GM19099 (cell line): ENCODE data around the gene HOXB13.

Experiments
- POLR2A ChIP-seq: IDR thresholded peaks from 3 replicates; pipeline ENCODE4 v1.6.1; 2011; ENCODE audit warnings: low read depth; ENCODE audit not compliant: insufficient read length; ENCODE audit errors: extremely low read depth

The HOXB13 gene

DNA sequence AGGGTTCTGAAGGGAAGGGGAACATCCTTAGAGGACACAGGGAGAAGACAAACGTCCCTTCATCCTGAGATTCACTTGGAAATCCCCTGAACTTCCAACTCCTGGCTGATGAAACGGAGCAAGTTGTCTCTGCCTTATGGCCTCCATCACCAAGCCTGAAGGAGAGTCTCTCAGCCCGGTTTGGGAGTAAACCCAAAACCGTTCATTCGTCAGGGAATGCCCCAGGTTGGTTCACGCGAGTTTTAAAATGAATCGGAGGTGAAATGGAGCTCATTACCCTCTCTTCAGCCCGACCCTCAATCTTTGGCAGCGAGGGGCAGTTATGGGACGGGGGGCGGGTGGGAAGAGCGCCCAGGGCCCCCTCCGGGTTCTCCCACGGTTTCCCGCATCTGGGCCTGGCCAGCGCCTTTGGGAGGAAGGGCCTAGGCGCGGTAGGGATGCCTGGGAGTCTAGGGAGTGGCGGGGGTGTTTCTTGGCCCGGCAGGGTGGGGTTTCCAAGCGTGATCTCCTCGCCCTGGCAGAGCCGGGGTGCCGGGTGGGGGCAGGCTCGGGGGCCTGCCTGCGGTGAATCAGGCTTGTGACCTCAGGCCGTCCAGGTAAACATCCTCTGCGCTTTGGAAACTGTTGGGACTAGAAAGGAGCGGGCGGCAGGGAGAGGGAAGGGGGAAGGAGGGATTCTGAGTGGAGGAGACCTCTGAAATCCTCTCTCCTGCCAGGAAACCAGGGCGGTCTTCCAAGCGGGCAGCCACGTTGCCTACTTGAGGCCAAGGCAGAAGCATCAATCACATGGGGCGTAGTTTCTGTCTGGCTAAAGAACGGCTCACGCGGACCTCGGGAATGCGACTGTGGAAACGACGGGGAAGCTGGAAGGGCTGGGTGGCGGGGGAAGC, 24.1 kb upstream of the HOXB13 start:
- no peak for TF ChIP-seq POLR2A

DNA sequence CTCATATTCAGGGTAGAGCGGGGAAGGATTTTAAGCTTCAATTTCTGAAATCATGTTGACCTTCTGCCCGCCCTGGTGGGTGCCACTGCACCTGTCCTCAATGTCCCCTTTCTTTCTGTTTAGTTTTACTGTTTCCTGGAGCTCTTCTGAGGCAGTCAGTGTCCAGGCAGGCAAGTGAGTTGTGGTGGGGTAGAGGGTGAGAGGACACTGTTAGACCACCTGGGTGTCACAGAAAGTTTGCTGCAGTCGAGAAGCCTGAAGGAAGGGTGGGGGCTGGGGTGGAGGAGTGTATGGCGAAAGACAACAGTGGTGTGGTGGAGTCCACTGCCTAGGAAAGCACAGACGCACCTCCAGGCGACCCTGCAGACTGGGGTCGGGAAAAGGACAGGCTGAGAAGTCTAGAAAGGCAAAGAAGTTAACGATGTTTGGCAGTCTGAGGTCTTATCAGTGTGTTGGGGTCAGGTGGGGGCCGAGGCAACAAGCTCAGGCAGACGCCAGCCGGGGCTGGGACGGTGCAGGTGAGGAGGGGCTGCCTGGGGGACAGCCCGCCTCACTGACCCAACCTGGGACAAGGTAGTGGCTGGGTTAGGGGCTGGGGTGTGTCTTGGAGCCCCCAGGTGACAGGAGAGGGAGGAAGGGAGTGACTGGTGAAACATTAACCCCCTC, 23.3 kb upstream of the HOXB13 start:
- TF ChIP-seq POLR2A: no peak

DNA sequence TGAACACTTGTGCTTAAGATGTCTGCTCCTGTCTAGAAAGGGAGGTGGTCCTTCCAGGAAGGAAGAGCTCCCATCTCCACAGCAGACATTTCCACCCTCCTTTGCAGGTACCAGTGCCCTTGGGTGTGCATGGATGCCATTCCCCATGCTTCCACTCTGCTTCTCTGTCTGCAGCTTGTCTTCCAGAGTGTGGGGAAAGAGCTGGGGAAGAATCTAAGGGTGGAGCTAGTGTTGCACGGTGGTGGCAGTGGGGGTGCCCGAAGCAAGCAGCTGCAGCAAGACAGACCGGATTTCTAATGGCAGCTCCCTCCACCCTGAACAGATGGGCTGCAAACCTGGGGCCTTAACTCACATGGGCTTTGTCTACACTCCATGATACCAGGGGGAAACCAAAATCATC, 22.6 kb upstream of the HOXB13 start:
- TF ChIP-seq POLR2A: no peak

DNA sequence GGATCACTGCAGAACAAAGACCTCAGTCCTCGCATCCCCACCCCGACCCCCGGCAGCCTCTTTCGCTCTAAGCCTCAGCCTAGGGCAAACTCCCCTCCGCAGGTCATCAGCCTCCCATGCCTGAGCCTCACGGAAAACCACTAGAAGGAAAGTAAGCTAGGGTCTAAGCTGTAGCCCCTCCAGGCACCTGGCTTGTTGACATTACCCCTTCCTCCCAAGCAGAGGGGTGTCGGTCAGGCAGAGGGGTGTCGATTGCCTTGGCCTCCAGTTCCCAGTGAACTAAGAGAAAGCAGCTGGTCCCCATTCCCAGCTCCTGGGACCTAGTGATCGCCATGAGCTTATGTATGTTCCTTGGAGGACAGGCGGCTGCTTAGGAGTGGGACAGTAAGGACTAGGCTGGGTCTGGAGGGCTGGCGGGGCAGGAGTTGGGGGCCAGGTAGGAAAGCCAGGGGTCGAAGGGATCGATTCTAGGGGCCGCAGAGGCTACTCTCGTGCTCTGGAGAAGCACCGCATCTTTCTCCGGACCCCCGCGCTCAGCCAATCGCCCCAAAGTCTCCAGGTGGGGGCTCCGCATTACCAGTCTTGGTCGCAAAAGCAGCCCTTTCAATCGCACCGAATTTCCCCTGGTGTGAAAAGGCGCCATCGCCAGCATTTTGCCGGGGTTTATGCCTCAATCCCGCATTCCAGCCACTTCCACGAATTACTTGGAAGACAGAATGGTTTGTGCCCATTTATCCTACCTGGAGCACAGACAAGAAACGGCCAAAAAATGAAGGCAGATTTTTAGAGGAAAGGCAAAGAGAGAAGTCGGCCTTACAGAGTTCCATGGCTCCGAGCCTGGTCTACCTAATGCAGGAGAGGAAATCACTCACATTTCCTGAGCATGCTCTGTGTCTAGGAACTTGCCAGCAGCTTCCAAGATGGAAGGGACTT, 21.3 kb upstream of the HOXB13 start:
- no peak for TF ChIP-seq POLR2A

DNA sequence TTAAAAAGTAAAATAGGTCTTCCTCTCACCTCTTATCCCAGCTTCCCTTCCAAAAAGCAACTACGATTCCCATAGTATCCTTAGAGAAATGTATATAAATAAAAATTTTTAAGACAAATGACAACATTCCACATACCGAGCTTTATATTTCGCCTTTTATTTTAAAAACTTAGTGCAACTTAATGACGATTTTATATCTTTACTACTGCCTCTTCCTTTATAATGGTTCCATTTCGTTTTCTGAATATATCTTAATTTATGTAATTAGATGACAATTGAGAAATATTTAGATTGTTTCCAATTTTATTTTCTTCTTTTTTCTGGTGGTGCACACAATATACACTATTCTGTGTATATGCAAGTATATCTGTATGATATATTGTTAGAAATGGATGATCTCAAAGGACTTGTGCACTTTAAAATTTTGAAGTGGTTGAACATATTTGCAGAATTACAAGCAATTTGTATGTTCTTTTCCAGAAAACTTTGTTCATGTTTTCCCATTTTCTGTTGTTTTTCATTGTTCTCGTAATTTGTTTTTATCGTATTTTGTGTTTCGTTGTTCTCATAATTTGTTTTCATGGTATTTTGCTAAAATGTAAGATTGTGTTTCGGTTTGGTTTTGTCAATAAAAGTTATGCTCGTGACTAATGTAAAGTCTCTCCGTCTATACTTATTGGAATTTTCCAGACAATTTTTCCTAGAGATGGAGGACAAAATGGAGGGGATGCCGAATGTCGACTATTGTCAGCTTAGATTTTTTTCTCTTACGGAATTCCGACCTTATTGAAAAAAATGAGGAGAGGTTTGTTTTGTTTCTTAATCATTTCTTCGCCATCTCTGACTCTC, 20.4 kb upstream of the HOXB13 start:
- no peak for TF ChIP-seq POLR2A

DNA sequence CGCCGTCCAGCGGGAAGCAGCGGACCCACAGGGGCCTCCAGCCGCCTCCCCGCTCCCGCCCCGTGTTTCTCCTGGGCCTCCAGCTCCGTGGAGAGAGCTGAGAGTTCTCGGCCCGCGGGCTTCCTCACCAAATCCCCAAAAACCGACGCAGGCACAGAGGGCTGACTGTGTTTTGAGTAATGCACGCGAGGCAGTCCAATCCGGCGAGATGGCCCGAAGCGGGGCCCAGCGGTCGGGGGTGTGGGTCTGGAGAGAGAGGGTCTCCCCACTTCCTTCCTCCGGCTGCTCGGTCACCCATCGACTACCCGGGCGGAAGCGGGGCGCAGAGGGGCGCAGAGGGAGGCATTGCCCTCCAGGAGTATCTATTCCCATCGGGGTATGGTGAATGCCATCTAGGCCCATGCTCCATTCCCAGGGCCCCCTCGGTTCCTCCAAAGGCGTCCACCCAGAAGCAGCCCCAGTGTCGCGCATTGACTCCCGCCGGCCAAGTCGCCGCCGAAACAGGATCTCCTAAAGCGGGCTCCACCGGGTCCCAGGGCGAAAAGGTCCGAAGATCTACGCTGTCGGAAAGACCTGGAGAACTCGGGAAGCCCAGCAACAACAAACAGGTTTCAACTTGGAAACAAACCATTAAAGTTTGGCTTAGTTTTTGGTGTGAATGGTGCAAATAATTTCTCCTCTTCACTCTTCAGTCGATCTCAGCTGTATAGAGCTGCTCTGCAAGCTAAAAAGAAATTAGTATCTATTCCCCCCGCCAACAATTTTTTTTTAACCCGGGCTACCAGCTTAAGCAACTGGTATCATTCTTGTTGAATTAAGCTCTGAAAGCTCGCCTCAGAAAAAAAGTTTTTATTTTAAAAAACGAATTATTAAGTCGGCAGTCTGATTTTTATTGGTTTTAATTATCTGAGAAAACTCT, 19.2 kb upstream of the HOXB13 start:
- TF ChIP-seq POLR2A: no peak

DNA sequence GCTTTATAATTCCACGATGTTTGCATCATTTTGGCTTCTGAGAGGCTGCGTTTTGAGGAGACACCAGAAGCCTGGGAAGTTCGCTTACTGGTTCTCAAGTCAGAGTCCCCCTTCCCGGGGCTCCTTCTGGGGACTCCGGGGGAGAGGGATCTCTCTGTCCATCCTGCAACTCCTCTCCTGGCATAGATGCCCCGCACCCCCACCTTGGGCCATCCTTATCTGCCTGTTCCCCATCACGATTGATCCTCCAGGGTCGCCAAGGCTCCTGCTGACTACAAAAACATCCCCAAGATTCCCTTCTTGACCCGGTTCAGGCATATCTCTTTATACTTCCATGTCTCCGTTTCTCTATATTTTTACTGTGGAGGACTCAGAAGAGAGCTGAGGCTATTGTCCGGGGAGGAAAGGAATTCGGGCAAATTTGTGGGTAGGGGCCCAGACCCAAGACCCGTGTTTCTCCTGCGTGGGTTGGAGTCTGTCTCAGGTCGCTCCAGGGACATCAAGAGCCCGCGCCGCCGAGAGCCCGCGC, 18.4 kb upstream of the HOXB13 start:
- no peak for TF ChIP-seq POLR2A

DNA sequence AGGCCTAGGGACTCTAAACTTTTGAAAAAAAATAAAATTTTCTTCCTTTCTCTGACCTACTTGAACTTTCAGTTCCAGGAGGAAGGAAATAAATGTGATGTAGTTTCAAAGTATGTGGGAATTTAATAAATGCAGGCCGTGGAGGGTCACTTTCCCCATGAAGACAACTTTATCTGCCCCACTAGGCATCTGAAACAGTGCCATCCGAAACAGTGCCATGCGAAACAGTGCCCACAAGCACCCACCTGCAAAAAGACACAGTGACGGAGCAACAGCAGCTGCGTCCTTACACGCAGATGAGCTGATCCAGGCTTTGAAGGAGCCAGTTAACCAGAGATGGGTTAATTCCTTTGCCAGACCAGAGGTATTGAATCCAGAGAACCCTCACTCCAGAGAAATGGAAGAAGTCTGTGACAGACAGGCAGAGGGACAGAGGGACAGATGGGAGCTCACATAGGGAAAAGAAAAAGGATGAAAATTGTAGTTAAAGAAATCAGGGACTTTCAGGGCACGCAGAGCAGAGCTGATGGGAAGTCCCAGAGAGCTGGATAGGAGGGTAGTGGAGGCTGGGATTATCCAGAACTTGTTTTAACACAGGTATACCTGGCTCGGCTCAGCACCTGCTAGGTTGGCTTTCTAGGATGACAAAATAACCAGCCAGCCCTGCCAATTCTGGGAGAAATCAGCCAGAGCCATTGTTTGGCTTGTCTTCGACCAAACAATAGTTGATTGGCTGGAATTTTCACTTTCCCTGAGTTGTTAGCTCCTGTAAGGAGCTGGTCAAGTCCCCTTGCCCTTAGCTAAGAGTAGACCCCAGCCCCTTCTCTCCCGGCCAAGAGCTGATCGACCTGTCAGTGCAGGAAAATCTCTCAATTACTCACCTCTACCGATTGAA, 17.1 kb upstream of the HOXB13 start:
- TF ChIP-seq POLR2A: no peak

DNA sequence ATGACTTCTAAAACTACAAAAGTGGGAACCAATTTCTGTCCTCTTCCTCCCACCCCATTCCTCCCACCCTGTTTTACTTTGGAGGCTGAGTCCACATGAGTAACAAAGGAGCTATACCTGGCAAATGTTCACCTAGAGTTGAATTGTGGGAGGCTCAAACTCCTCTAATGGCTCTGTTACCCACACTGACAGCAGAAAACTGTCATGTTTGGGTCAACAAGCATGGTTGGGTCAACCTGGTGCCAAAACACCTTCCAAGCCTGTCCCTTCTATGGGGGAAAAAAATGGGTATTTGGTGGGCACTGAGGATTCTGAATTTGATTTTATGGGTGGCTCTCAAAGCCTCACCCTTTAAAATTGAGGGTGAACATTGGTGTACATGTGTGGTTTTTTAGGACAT, 12.0 kb upstream of the HOXB13 start:
- TF ChIP-seq POLR2A: no peak

DNA sequence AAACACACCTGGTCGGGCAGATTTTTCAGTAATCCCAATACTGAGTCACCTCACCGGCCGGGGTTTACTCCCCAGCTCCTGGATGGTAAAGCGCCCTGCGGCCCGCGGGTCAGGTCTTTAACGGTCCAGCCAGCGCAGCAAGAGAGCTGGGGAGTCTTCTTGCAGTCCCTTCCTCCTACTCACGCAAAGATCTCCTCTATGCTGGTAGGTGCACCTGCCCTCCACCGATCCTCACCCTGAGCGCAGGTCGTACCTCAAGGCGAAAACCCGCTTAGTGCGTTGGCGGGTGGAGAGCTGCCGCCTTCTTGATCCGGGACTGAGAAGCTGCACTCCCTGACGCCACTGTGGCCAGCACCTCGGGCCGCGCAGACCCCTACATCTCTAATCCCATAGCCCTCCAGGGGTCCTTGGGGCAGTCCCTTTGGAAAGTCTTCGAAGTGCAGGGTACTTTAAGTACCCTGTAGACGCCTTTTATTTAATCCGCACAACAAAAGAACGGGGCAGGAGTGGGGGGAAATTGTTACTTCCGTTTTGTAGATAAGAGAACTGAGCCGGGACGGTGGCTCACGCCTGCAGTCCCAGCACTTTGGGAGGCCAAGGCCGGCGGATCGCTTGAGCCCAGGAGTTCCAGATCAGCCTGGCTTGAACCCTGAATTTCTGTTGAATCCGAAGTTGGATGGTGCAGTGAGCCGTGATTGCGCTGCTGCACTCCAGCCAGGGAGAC, 10.4 kb upstream of the HOXB13 start:
- no peak for TF ChIP-seq POLR2A

DNA sequence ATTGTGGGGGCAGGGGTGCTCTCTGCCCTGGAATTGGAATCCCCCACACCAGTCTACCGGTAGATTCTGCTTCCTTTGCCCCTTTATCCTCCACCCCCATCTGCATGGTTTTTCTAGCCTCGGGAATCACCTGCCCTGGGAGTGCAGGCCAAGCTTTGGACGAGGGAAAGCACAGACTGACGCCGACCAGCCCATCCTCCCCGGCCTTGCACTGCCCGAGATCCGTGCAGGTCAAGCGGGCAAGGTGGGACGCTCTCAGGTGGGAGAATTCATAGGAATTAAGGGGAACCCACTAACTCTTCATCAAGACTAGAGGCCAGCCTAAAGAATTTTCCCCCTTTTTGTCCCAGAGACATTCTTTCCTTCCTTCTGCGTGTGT, 9.9 kb upstream of the HOXB13 start:
- no peak for TF ChIP-seq POLR2A
